AG09309 (cell line): Measurements from ENCODE around the gene SAP30L.

Experiments used
- DNase-seq: peaks from one replicate; pipeline ENCODE4 v3.0.0-alpha.2; 2010; ENCODE audit warnings: low read depth
- H3K4me3 ChIP-seq: 2 replicates; pipeline ENCODE4 v1.5.1; 2011; ENCODE audit warnings: mild to moderate bottlenecking, low read depth, low read length, moderate library complexity; ENCODE audit not compliant: control insufficient read depth
- TF ChIP-seq, protein P1 (sequence below): IDR thresholded peaks from 2 replicates; pipeline ENCODE4 v1.5.1; 2011; ENCODE audit warnings: mild to moderate bottlenecking, low read depth, low read length, inconsistent platforms; ENCODE audit not compliant: insufficient read depth, control insufficient read depth; ENCODE audit errors: missing control alignments

The SAP30L gene

DNA sequence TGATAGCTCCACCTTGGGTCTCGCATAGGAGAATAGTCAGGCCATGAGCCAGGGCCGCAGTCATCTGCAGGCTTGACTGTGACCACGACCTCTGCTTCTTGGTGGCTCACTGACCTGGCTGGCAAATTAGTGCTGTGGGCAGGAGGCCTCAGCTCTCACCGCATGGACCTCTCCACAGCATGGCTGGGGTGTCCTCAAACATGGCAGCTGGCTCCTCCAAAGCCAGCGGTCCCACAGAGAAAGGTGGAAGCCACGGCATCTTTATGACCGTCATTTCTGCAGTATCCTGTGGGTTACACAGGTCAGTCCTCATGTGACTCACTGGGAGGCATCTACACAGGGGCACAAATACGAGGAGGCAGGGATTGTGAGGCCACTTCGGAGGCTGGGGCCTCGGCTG lies 43.2 kb upstream of the SAP30L start:
- no peak overlapping the region for H3K4me3 ChIP-seq
- TF ChIP-seq, protein P1, sequence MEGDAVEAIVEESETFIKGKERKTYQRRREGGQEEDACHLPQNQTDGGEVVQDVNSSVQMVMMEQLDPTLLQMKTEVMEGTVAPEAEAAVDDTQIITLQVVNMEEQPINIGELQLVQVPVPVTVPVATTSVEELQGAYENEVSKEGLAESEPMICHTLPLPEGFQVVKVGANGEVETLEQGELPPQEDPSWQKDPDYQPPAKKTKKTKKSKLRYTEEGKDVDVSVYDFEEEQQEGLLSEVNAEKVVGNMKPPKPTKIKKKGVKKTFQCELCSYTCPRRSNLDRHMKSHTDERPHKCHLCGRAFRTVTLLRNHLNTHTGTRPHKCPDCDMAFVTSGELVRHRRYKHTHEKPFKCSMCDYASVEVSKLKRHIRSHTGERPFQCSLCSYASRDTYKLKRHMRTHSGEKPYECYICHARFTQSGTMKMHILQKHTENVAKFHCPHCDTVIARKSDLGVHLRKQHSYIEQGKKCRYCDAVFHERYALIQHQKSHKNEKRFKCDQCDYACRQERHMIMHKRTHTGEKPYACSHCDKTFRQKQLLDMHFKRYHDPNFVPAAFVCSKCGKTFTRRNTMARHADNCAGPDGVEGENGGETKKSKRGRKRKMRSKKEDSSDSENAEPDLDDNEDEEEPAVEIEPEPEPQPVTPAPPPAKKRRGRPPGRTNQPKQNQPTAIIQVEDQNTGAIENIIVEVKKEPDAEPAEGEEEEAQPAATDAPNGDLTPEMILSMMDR: no peak
- no peak for DNase-seq

DNA sequence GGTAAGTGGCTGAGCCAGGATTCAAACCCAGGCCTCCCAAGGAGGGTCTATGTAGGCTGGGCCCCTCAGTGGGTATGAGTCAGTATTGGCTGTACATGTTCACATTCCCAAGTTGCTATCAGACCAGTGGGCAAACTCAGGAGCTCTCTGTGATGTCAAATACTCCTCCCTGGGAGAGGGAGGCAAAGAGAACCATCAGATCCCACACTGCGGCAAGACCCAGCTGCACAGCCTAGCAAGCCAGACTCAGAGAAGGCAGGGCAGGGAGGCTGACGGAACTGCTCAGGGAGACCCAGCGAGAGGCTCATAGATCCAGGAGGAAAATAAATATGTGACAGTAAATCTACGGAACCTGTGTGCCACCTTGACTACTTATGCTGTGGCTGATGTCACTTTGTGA lies 42.6 kb upstream of the SAP30L start:
- DNase-seq: no peak
- H3K4me3 ChIP-seq: no peak overlapping the region
- TF ChIP-seq, protein P1: no peak

DNA sequence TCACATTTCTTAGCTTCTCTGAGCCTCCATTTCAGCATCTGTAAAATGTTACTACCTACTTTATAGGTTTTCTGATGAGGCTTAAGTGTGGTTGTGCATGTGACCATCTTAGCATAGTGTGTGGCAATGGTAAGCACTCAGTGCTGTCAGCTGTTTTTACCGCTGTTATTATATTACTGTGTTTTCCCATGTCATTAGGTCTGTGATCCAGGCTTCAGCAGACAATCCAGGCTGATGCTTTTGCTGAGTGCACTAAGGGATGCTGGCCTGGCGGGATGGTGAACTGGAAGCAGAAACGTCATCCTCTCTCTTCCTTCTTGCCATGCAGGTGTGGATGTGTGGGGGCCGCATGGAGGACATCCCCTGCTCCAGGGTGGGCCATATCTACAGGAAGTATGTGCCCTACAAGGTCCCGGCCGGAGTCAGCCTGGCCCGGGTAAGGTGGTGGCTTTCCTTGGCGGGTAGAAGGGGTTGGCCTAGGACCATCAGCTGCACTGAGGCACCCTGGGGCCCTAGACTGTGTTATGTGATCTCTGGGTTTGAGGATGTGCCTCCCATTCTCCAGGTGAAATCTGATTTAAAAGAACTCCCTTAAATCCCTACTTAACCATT lies 41.9 kb upstream of the SAP30L start:
- no peak overlapping the region for H3K4me3 ChIP-seq
- DNase-seq: peak; percentile 34
- TF ChIP-seq, protein P1: no peak

DNA sequence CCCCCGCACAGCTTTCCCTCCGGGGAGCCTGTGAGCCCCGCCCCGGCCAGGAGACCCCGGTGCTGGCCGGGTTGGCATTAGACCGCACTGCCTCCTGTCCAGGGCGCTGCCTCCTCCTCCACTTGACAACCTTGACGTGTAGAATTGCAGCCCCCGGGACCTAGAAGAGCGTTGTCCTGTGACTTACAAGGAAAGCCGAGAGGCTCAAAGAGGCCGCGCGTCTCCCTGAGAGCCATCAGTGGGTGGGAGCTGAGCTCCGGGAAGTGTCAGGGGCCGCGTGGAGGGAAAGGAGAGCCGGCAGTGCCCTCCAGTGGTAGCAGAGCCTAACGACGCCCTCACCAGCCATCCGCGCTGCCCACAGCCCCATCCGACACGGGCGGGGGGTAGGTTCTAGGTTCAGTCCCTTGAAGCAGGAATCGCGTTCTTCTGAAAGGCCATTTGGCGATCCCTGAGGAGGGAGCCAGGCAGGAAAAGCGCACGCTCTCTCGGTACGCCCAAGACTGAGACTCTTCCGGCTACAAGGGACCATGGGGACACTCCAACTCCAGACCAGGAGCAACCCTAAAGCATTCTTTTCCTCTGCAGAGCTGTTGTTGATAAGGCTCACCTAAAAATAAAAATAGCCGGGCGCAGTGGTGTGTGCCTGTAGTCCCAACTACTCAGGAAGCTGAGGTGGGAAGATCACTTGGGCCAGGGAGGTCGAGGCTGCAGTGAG lies 40.6 kb upstream of the SAP30L start:
- H3K4me3 ChIP-seq: peak overlapping the region; percentile 23
- DNase-seq: no peak
- TF ChIP-seq, protein P1: peak; percentile 94

DNA sequence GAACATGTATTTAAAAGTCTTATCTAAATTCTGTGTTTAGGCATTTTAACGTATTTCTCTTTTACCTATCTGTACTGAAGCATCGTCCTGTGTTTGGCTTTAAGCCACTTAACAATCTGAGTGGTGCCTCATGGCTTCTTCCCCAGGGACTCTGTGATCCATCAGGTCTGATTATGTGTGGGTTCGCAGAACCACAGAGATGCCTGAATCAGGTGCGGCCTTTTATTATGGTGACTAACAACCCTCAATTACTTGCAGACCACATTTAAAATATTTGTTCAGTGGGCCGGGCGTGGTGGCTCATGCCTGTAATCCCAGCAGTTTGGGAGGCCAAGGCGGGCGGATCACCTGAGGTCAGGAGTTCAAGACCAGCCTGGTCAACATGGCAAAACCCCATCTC lies 39.6 kb upstream of the SAP30L start:
- TF ChIP-seq, protein P1: no peak
- H3K4me3 ChIP-seq: no peak overlapping the region
- DNase-seq: peak; percentile 54

DNA sequence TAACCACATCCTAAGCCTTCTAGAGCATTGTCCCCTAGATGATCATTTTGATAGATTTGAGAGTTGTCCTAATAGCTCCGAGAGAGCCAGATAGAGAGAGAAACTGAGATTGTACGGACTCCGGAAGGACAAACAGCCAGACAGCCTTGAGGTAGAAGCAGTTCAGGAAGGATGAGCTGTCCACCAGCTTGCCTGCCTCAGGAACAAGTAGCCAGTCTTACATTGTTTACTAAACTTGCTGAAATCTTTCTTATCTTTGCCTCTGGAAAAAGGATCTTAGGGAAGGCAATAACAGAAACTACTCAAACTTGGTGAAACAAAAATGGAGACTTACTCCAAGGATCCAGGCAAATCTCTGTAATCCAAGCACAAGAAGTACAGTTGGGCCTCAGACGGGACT lies 39.0 kb upstream of the SAP30L start:
- no peak for DNase-seq
- TF ChIP-seq, protein P1: no peak
- no peak overlapping the region for H3K4me3 ChIP-seq
